DLD1 (cell line): ENCODE measurements around the gene ERICH6B.

ENCODE experiments used
- in situ Hi-C: cut with HindIII; loops from 2 replicates; pipeline ENCODE4 v1.10.0; 2017; ENCODE audit warnings: low sequenced_read_pairs

ERICH6B gene

DNA sequence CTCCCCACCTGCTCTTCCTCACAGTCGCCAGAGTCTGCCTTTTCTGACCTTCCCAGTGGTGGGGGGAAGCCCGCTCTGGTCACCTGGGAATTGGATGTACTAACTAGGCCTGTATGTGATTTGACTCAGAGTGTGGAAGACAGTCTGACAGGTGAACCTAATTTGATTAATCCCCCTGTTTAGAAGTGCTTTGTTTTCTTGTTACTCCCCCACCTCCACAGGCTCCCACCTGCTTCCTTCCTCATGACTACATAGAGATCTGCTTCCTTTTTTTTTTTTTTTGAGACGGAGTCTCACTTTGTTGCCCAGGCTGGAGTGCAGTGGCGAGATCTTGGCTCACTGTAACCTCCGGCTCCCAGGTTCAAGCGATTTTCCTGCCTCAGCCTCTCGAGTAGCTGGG, 106.8 kb downstream of the ERICH6B start:
- in situ Hi-C loops: no loop called here

DNA sequence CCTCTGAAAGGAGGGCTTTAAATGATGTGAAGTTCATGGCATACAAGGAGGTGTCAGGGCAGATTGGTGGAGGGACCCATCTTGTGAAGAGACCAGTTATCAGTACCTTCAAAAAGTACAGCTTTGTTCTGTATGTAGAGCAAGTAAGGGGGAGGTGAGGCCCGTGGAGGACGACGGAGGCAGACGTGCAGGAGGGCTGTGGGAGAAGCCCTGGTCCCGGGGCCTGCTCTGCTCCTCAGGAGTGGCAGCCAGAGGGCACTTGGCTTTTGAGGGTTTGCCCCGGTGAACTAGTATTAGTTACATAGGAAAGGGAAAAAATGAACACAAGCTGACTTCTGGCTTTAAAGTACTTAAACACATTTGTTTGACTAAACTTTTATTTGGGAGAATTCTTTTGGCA, 108.7 kb downstream of the ERICH6B start:
- in situ Hi-C loops: no loop called here

DNA sequence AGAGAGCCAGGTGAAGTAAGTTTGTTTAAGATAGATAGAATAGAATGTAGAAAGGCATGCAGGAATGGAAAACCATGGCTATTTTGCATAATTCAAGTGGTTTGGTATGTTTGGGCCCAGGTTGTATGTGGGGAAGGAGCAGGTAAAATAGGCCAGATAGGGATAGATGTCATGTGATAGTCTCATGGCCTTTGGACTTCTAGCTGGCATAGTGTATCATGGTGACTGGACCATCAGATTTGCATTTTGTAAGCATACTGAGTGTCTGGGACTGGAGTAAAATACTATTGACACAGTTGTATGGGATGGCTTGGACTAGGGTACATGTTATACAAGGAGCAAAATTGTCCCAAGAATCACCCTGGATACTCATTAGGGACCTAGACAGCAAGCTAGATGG, 111.9 kb downstream of the ERICH6B start:
- in situ Hi-C loops: no loop called here

DNA sequence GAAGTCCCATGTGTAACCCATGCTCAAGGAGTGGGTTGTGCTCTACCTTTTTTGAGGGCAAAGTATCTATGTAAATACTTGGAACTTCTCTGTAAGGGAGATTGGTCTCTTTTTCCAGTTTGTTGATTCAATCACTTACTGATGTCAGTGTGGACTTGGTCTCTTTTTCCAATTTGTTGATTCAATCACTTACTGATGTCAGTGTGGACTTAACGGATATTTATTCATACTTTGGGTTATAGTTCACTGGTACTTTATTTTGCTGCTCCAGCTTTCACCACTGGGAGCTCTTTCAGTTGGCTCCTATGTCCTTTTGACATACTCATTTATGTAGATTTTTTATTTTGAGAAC, 114.4 kb downstream of the ERICH6B start:
- in situ Hi-C loops: no loop called here

DNA sequence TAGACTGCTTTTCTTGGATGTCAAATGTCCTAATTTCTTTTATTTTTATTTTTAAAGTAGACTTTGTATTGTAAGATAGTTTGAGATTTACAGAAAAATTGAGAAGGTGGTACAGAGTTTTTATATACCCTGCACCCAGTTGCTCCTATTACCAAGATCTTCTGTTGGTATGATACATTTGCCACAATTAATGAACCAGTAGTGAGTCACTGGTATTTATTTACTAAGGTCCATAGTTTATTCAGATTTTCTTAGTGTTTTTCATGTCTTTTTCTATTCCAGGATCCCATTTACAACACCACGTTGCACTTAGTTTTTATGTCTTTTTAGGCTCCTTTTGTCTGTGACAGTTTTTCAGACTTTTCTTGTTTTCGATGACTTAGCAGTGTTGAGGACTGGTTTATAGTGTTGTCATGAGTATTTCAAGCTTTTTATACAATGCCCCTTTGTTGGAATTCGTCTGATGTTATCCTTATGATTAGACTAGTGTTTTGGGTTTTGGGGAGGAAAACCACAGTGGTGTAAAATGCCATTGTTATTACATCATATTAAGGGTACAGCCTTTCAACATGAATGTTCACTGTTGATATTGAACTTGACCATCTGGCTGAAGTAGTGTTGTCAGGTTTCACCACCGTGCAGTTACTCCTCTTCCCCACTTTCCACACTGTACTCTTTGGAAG, 114.9 kb downstream of the ERICH6B start:
- in situ Hi-C loops: no loop called here

DNA sequence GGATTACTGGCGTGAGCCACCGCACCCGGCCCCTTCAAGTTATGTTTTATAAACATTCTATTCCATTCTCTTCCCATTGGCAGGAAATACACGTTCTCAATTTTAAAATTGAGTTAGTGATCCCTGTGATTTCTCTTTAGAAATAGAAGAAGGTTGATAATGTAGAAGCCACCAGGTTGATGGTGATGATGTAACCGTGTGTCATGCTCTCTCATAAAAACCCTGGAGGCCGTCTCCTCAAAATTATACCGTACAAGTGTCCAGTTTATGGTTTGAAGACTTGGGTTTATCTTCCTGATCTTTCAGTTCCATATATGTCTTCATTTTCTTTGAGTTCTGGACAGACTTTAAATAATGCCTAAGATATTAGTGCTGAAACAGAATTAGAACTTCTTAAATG, 118.6 kb downstream of the ERICH6B start:
- in situ Hi-C loops: no loop called here

DNA sequence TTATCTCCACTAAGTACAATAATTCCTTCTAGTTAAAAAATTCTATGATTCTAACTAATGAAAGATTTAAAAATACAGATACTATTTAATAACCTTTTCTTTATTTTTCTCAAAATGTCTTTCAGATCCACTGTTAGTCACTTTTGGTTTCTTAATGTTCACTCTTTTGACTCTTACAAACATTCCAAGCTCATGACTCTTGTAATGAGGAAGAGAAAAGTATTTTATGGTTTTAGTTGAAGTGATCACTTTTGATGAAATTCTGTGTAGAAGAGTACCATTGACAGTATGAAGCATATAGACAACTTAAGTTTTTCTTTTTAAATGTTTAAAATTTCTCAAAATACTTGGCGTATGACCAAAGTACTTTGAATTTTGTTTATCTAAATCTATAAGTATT, 123.0 kb downstream of the ERICH6B start:
- in situ Hi-C loops: no loop called here
